HepG2 (cell line): ENCODE results near the gene ART4. TPM values are rescaled to one million over a fixed set of nuclear protein-coding genes. Genes with fewer than 3 reads are reported as not detected.

Experiments used
- CAMTA2 ChIP-seq: sonication (generic); formaldehyde crosslinking; IDR thresholded peaks from 2 replicates; pipeline ENCODE4 v1.4.0; 2020; ENCODE audit warnings: mild to moderate bottlenecking, missing genetic modification reagents, borderline replicate concordance
- CREB1 ChIP-seq, 2 experiments: fragments of 450-650 bp in 1 of 2; IDR thresholded peaks; 2 replicates each; pipeline ENCODE4 v1.6.1; 2016 to 2017; ENCODE audit warnings: control low read depth in 1 of 2, mild to moderate bottlenecking in 1 of 2, missing compliant biosample characterization in 1 of 2, missing genetic modification characterization in 1 of 2
- HOXA5 ChIP-seq: sonication (generic); formaldehyde crosslinking; IDR thresholded peaks from 2 replicates; pipeline ENCODE4 v1.4.0; 2020; ENCODE audit warnings: missing genetic modification reagents
- HOXA7 ChIP-seq: sonication (generic); formaldehyde crosslinking; IDR thresholded peaks from 2 replicates; pipeline ENCODE4 v1.8.1; 2022; ENCODE audit warnings: mild to moderate bottlenecking, missing genetic modification reagents, moderate library complexity
- JUND ChIP-seq: sonication (generic); formaldehyde crosslinking; IDR thresholded peaks from 2 replicates; pipeline ENCODE4 v1.8.0; 2022; ENCODE audit warnings: mild to moderate bottlenecking, missing genetic modification reagents
- NCOA2 ChIP-seq: sonication (generic); formaldehyde crosslinking; IDR thresholded peaks from 2 replicates; pipeline ENCODE4 v1.8.0; 2022; ENCODE audit warnings: inconsistent platforms
- POLR2G ChIP-seq: fragments of 200-400 bp; formaldehyde crosslinking; IDR thresholded peaks from 2 replicates; pipeline ENCODE4 v1.6.1; 2018; ENCODE audit warnings: mild to moderate bottlenecking, low read depth, low read length, moderate library complexity
- SOX13 ChIP-seq, 3 experiments: fragments of 450-650 bp in 1 of 3; sonication (generic) in 1 of 3; formaldehyde crosslinking in 1 of 3; IDR thresholded peaks in 2 of 3; conservative IDR thresholded peaks in 1 of 3; 2 replicates each; pipeline versions ENCODE4 v1.5.0 to v1.6.1; 2016 to 2020; ENCODE audit warnings: antibody characterized with exemption in 1 of 3, mild to moderate bottlenecking in 1 of 3, missing compliant biosample characterization in 1 of 3, missing genetic modification reagents in 1 of 3, moderate library complexity in 1 of 3
- SSRP1 ChIP-seq: IDR thresholded peaks from 2 replicates; pipeline ENCODE4 v1.6.1; 2016; ENCODE audit warnings: control low read depth
- ZBTB21 ChIP-seq: sonication (generic); formaldehyde crosslinking; IDR thresholded peaks from 2 replicates; pipeline ENCODE4 v1.4.0; 2020; ENCODE audit warnings: missing genetic modification reagents
- ZMYM4 ChIP-seq: sonication (generic); formaldehyde crosslinking; IDR thresholded peaks from 2 replicates; pipeline ENCODE4 v1.8.1; 2023; ENCODE audit warnings: mild to moderate bottlenecking, missing genetic modification reagents
- ZNF235 ChIP-seq: sonication (generic); formaldehyde crosslinking; IDR thresholded peaks from 2 replicates; pipeline ENCODE4 v1.8.1; 2023; ENCODE audit warnings: mild to moderate bottlenecking, missing genetic modification reagents, borderline replicate concordance
- ZNF33A ChIP-seq: sonication (generic); formaldehyde crosslinking; IDR thresholded peaks from 2 replicates; pipeline ENCODE4 v1.5.1; 2020; ENCODE audit warnings: missing genetic modification reagents, mild to moderate bottlenecking, moderate library complexity, borderline replicate concordance
- ZNF33B ChIP-seq: sonication (generic); formaldehyde crosslinking; IDR thresholded peaks from 2 replicates; pipeline ENCODE4 v1.5.1; 2020; ENCODE audit warnings: mild to moderate bottlenecking, missing genetic modification reagents
- ZNF432 ChIP-seq: sonication (generic); formaldehyde crosslinking; IDR thresholded peaks from 2 replicates; pipeline ENCODE4 v1.5.0; 2020; ENCODE audit warnings: missing genetic modification reagents, mild to moderate bottlenecking, borderline replicate concordance
- ZNF569 ChIP-seq: sonication (generic); formaldehyde crosslinking; IDR thresholded peaks from 2 replicates; pipeline ENCODE4 v1.5.0; 2020; ENCODE audit warnings: mild to moderate bottlenecking, missing genetic modification reagents, moderate library complexity, borderline replicate concordance
- ZNF761 ChIP-seq: sonication (generic); formaldehyde crosslinking; conservative IDR thresholded peaks from 2 replicates; pipeline ENCODE4 v1.4.0; 2020; ENCODE audit warnings: mild to moderate bottlenecking, missing genetic modification reagents
- ZNF790 ChIP-seq: sonication (generic); formaldehyde crosslinking; IDR thresholded peaks from 2 replicates; pipeline ENCODE4 v1.8.0; 2022; ENCODE audit warnings: missing genetic modification reagents, mild to moderate bottlenecking, borderline replicate concordance
- ZNF850 ChIP-seq: sonication (generic); formaldehyde crosslinking; conservative IDR thresholded peaks from 2 replicates; pipeline ENCODE4 v1.9.0; 2021; ENCODE audit warnings: mild to moderate bottlenecking, missing genetic modification reagents
- polyA plus RNA-seq, 8 experiments: library from polyadenylated mRNA; depleted of rRNA in 3 of 8; stranded (reverse) in 7 of 8; unstranded in 1 of 8; fragments of >200 nt; fragmentation: Illumina TruSeq in 4 of 8; extraction: Trizol in 4 of 8; gene quantifications; 2 replicates each; pipeline versions ENCODE4 v1.2.1 to v1.2.3, GENCODE V29; 2011 to 2016; ENCODE audit warnings: low read depth in 4 of 8, missing spikeins in 1 of 8, mixed read lengths in 1 of 8; ENCODE audit not compliant: insufficient read depth in 1 of 8
- total RNA-seq, 5 experiments: library from RNA; depleted of rRNA; stranded (reverse); fragments of >200 nt; fragmentation: Illumina TruSeq; extraction: Trizol; gene quantifications; 2 replicates each; pipeline ENCODE4 v1.2.3, GENCODE V29; 2016; ENCODE audit warnings: low read depth in 1 of 5
- TF ChIP-seq, protein P1 (sequence below): fragments of 450-650 bp; IDR thresholded peaks from 2 replicates; pipeline ENCODE4 v1.6.1; 2017; ENCODE audit warnings: mild to moderate bottlenecking
- TF ChIP-seq, protein P2 (sequence below): sonication (generic); formaldehyde crosslinking; IDR thresholded peaks from 2 replicates; pipeline ENCODE4 v1.4.0; 2020; ENCODE audit warnings: mild to moderate bottlenecking, missing genetic modification reagents
- TF ChIP-seq, protein P3 (sequence below): sonication (generic); formaldehyde crosslinking; IDR thresholded peaks from 2 replicates; pipeline ENCODE4 v1.5.1; 2020; ENCODE audit warnings: missing genetic modification reagents, mild to moderate bottlenecking, borderline replicate concordance

Gene ART4
- total and polyA plus RNA-seq, 2 of the 13 experiments (the other 11 are each of a cell fraction or from before 2014, with no cell fraction given) = 17.6 to 20.3 TPM

DNA sequence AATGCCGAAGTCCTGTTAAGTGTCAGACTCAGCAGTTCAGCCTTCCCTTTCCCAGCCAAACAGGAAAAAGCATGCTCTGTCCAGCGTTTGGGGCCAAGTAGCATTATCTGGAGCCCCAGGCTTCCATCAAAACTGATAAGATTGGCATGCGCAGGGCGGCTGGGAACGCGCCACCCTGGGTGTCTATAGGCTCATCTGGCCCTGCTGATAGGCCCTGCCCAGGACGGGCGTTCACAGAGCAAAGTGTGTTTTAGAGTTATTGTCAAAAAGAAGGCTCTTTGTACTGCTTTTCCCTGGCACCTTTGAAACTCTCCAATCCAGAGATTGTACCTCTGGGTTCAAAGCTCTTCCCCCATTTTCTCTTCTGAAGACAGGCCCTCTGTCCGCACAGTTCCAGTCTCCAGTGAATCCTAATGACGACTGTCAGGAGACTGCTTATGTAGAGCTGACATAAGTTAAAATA is at the start of gene ART4 (continued):
- TF ChIP-seq, protein P1, sequence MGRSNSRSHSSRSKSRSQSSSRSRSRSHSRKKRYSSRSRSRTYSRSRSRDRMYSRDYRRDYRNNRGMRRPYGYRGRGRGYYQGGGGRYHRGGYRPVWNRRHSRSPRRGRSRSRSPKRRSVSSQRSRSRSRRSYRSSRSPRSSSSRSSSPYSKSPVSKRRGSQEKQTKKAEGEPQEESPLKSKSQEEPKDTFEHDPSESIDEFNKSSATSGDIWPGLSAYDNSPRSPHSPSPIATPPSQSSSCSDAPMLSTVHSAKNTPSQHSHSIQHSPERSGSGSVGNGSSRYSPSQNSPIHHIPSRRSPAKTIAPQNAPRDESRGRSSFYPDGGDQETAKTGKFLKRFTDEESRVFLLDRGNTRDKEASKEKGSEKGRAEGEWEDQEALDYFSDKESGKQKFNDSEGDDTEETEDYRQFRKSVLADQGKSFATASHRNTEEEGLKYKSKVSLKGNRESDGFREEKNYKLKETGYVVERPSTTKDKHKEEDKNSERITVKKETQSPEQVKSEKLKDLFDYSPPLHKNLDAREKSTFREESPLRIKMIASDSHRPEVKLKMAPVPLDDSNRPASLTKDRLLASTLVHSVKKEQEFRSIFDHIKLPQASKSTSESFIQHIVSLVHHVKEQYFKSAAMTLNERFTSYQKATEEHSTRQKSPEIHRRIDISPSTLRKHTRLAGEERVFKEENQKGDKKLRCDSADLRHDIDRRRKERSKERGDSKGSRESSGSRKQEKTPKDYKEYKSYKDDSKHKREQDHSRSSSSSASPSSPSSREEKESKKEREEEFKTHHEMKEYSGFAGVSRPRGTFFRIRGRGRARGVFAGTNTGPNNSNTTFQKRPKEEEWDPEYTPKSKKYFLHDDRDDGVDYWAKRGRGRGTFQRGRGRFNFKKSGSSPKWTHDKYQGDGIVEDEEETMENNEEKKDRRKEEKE = no peak
- no peak for TF ChIP-seq ZNF33A (CRISPR knock-in tag)
- no peak for TF ChIP-seq ZNF569 (CRISPR knock-in tag)
- no peak for TF ChIP-seq CAMTA2 (CRISPR knock-in tag)
- peak; percentile 56; the same call in 1 of the 2 replicates for TF ChIP-seq SOX13 (IDR thresholded peaks at IDR 0.05)
- TF ChIP-seq SOX13 (CRISPR knock-in tag; conservative IDR thresholded peaks at IDR 0.05 in 1 of 2, IDR thresholded peaks at IDR 0.05 in 1 of 2) = peak in 1 of 2 experiments; percentile 79; a peak in 2 of 4 replicates
- TF ChIP-seq JUND (CRISPR knock-in tag) = no peak
- TF ChIP-seq ZMYM4 (CRISPR knock-in tag) = peak; percentile 71
- TF ChIP-seq, protein P2, sequence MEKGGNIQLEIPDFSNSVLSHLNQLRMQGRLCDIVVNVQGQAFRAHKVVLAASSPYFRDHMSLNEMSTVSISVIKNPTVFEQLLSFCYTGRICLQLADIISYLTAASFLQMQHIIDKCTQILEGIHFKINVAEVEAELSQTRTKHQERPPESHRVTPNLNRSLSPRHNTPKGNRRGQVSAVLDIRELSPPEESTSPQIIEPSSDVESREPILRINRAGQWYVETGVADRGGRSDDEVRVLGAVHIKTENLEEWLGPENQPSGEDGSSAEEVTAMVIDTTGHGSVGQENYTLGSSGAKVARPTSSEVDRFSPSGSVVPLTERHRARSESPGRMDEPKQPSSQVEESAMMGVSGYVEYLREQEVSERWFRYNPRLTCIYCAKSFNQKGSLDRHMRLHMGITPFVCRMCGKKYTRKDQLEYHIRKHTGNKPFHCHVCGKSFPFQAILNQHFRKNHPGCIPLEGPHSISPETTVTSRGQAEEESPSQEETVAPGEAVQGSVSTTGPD = no peak
- TF ChIP-seq CREB1 (IDR thresholded peaks at IDR 0.05) = no peak
- TF ChIP-seq CREB1 (CRISPR knock-in tag; IDR thresholded peaks at IDR 0.05) = 0 out of 2 replicates have a peak, but pooled peaks have one; percentile 7
- TF ChIP-seq ZBTB21 (CRISPR knock-in tag) = no peak
- peak; percentile 72 for TF ChIP-seq POLR2G
- TF ChIP-seq ZNF33B (CRISPR knock-in tag) = no peak
- TF ChIP-seq ZNF761 (CRISPR knock-in tag) = no peak; the same call in 1 of the 2 replicates
- no peak for TF ChIP-seq ZNF235
- no peak for TF ChIP-seq NCOA2 (CRISPR knock-in tag)
- TF ChIP-seq, protein P3, sequence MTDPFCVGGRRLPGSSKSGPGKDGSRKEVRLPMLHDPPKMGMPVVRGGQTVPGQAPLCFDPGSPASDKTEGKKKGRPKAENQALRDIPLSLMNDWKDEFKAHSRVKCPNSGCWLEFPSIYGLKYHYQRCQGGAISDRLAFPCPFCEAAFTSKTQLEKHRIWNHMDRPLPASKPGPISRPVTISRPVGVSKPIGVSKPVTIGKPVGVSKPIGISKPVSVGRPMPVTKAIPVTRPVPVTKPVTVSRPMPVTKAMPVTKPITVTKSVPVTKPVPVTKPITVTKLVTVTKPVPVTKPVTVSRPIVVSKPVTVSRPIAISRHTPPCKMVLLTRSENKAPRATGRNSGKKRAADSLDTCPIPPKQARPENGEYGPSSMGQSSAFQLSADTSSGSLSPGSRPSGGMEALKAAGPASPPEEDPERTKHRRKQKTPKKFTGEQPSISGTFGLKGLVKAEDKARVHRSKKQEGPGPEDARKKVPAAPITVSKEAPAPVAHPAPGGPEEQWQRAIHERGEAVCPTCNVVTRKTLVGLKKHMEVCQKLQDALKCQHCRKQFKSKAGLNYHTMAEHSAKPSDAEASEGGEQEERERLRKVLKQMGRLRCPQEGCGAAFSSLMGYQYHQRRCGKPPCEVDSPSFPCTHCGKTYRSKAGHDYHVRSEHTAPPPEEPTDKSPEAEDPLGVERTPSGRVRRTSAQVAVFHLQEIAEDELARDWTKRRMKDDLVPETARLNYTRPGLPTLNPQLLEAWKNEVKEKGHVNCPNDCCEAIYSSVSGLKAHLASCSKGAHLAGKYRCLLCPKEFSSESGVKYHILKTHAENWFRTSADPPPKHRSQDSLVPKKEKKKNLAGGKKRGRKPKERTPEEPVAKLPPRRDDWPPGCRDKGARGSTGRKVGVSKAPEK (CRISPR knock-in tag) = no peak
- TF ChIP-seq HOXA5 (CRISPR knock-in tag) = no peak
- no peak for TF ChIP-seq HOXA7
- TF ChIP-seq ZNF790 = no peak
- no peak for TF ChIP-seq ZNF432 (CRISPR knock-in tag)
- TF ChIP-seq ZNF850 (CRISPR knock-in tag) = no peak
- no peak for TF ChIP-seq SSRP1
